BJ (cell line): ENCODE results near the gene RAD51B. TPM values are rescaled to one million over a fixed set of nuclear protein-coding genes. Genes with fewer than 3 reads are reported as not detected.

ENCODE experiments used
- CTCF ChIA-PET: fragments of 350-600 bp; formaldehyde crosslinking; extraction: SDS; loops from one replicate; lab custom pipeline; 2021; ENCODE audit warnings: antibody characterized with exemption, inconsistent platforms; lab: Yijun Ruan, JAX
- POLR2A ChIA-PET: fragments of 300-600 bp; sonication (Branson Sonifier 250); formaldehyde crosslinking; extraction: SDS; loops from one replicate; lab custom pipeline; 2021; ENCODE audit warnings: antibody characterized with exemption; lab: Charles Lee
- DNase-seq: peaks from one replicate; pipeline ENCODE4 v3.0.0-alpha.2; 2011; ENCODE audit warnings: low read depth
- H3K27me3 ChIP-seq: 2 replicates; pipeline ENCODE4 v1.6.0; 2011; ENCODE audit warnings: low read length; ENCODE audit not compliant: control insufficient read depth, insufficient read depth
- H3K36me3 ChIP-seq: 2 replicates; pipeline ENCODE4 v1.5.1; 2011; ENCODE audit warnings: low read length; ENCODE audit not compliant: control insufficient read depth, insufficient read depth
- H3K4me3 ChIP-seq: 2 replicates; pipeline ENCODE4 v1.5.1; 2011; ENCODE audit warnings: low read depth, mild to moderate bottlenecking, control low read depth, low read length
- polyA plus RNA-seq: library from polyadenylated mRNA; depleted of rRNA; stranded (reverse); fragments of >200 nt; gene quantifications from 2 replicates; pipeline ENCODE4 v1.2.3, GENCODE V29; 2011
- TF ChIP-seq, protein P1 (sequence below): IDR thresholded peaks from 2 replicates; pipeline ENCODE4 v1.5.1; 2011; ENCODE audit warnings: low read depth, mild to moderate bottlenecking, control low read depth, inconsistent platforms, low read length, moderate library complexity; ENCODE audit not compliant: insufficient read depth

The RAD51B gene
- polyA plus RNA-seq, 1 experiment, result 5.6 TPM

DNA sequence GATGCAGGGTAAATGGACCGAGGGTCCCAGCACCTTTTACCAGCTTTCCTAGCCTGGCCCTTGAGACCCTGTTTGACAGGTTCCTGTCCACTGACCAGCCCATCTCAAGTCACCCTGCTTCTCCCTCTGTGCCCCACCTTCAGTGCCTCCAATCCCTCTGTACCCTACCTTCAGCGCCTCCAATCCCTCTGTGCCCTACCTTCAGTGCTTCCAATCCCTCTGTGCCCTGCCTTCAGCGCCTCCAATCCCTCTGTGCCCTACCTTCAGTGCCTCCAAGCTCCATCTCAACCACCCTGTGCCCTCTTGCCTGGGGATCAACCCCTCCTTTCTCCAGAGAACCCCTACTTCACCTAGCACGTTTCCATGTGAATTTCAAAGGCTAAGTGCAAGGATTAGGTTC, 919.0 kb downstream of the RAD51B start:
- Histone ChIP-seq H3K36me3 (no peaks in the 10 kb centered on the region), H3K4me3 (no peak overlapping the region), H3K27me3 (no peaks in the 10 kb centered on the region)
- TF ChIP-seq, protein P1, sequence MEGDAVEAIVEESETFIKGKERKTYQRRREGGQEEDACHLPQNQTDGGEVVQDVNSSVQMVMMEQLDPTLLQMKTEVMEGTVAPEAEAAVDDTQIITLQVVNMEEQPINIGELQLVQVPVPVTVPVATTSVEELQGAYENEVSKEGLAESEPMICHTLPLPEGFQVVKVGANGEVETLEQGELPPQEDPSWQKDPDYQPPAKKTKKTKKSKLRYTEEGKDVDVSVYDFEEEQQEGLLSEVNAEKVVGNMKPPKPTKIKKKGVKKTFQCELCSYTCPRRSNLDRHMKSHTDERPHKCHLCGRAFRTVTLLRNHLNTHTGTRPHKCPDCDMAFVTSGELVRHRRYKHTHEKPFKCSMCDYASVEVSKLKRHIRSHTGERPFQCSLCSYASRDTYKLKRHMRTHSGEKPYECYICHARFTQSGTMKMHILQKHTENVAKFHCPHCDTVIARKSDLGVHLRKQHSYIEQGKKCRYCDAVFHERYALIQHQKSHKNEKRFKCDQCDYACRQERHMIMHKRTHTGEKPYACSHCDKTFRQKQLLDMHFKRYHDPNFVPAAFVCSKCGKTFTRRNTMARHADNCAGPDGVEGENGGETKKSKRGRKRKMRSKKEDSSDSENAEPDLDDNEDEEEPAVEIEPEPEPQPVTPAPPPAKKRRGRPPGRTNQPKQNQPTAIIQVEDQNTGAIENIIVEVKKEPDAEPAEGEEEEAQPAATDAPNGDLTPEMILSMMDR, result no peak
- ChIA-PET CTCF (interaction anchor here (1.7 kb wide), 1 partner anchor 11 kb away, joined by 3 read pairs; no protein-coding TSS in a partner anchor), POLR2A (no interaction called here)
- no peak for DNase-seq

GRCh38 chr14:68739701-68740100, 920.1 kb downstream of the RAD51B start:
- Histone ChIP-seq H3K27me3 (no peaks in the 10 kb centered on the region), H3K36me3 (no peaks in the 10 kb centered on the region), H3K4me3 (no peak overlapping the region)
- DNase-seq, result no peak
- ChIA-PET POLR2A (no interaction called here), CTCF (no interaction called here)
- TF ChIP-seq, protein P1, result no peak

DNA sequence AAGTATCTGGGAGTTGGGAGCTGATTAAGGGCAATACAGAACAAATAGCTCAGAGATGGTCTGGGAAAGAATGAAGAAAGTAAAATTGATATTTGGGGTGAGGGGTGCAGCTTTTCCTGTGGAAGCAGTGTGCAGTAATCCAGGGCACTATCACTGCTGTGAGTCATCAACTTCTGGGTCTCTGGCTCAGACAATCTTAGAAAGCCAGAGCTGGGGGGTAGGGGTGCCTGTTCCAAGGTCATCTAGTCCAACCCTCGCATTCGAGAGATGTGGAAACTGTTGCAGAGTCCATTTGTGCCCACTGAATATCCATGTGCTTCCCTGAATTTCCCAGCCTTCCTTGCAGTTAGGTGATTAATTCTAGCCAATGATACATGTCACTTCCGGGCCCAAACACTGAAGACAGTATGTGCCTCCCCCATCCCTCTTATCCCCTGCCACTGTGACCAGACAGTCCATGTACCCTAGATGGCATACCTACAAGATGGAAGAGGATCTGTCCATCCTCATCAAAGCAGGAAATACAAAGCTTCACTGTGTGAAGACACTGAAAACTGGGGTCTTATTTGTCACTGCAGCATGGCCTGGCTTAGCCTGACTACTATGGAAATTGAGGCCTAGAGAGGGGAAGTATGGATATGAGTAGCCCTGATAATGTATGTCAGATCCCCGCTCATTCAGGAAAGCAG, 921.4 kb downstream of the RAD51B start:
- CTCF ChIA-PET, result interaction anchor here (0.7 kb wide), 1 partner anchor 44 kb away, joined by 3 read pairs; no protein-coding TSS in a partner anchor
- no peak for DNase-seq
- H3K36me3 ChIP-seq, result no peaks in the 10 kb centered on the region; the same call in 1 of the 2 replicates
- peaks cover 2% of the 10 kb centered on the region for H3K27me3 ChIP-seq
- H3K4me3 ChIP-seq, result no peak overlapping the region
- POLR2A ChIA-PET, result no interaction called here
- TF ChIP-seq, protein P1, result no peak

DNA sequence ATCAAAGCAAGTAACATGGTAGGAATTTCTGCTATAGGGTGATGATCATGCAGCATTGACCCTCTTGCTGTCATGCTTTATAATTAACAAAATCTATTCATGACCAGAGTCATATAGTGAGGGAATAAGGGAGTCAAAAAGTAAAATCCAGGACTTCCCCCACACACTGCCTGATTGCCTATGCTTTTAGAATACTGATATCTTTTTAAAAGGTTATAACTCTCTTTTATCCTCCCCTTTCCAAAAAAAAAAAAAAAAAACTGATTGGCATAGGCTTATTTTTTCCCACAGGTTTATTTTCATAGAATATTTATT, 921.9 kb downstream of the RAD51B start:
- no peak for DNase-seq
- ChIA-PET POLR2A (no interaction called here), CTCF (interaction anchor here (0.7 kb wide), 1 partner anchor 44 kb away, joined by 3 read pairs; no protein-coding TSS in a partner anchor)
- Histone ChIP-seq H3K4me3 (no peak overlapping the region), H3K36me3 (no peaks in the 10 kb centered on the region; the same call in 1 of the 2 replicates), H3K27me3 (peaks cover 2% of the 10 kb centered on the region)
- TF ChIP-seq, protein P1, result no peak

DNA sequence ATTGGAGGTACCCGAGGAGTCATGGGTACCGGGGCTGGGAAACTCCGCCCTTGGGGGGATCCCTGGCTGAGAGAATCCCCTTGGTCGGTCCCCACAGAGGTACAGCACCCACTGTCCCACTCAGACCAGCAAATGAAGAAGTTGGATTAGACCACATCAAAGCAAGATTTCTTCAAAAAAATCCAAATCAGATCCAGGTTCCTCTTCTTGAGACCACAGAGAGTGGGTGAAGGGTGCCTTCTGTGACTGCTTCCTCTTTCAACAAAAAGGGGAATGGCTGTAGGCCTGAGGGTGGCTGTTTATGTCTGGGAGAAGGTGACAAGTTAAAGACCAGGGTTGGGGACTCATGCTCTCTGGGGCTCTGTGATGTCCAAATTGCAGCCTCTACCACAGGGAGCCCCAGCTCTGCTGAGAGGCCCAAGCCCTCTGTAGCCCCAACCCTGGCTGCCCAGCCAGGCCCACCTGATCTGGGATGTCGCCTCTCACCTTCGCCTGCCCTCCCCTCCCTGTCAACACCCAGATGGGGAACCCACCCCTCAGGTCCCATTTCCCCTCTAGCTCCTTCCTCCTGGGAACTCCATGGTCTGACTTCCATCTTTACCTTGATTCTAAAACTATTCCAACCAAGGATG, 922.4 kb downstream of the RAD51B start:
- no peaks in the 10 kb centered on the region; the same call in 1 of the 2 replicates for H3K36me3 ChIP-seq
- TF ChIP-seq, protein P1, result no peak
- ChIA-PET POLR2A (no interaction called here), CTCF (no interaction called here)
- no peak overlapping the region for H3K4me3 ChIP-seq
- peaks cover 2% of the 10 kb centered on the region for H3K27me3 ChIP-seq
- no peak for DNase-seq
